Bronchial epithelial cell (primary cell): Measurements from ENCODE around the gene CYB561D2. TPM values are rescaled to one million over a fixed set of nuclear protein-coding genes. Genes with fewer than 3 reads are reported as not detected.

Source experiments
- DNase-seq: peaks from one replicate; pipeline ENCODE4 v3.0.0-alpha.2; 2010; ENCODE audit warnings: low read depth
- FAIRE-seq: peaks from 2 replicates; lab custom pipeline; 2011; peaks lifted over from hg19 to GRCh38; lab: Jason Lieb, UNC
- H3K27me3 ChIP-seq: 2 replicates; pipeline ENCODE4 v1.5.1; 2011; ENCODE audit warnings: low read length; ENCODE audit not compliant: control insufficient read depth, insufficient read depth
- H3K36me3 ChIP-seq: 2 replicates; pipeline ENCODE4 v1.5.1; 2011; ENCODE audit warnings: low read length; ENCODE audit not compliant: control insufficient read depth, insufficient read depth
- H3K4me3 ChIP-seq: 2 replicates; pipeline ENCODE4 v1.5.1; 2011; ENCODE audit warnings: mild to moderate bottlenecking, low read depth, low read length, control low read depth
- total RNA-seq: library from RNA; depleted of rRNA; stranded (reverse); fragments of >200 nt; gene quantifications from 2 replicates; pipeline ENCODE4 v1.2.1, GENCODE V29; 2014
- TF ChIP-seq, protein P1 (sequence below): IDR thresholded peaks from 2 replicates; pipeline ENCODE4 v1.5.1; 2011; ENCODE audit warnings: mild to moderate bottlenecking, moderate library complexity, low read length, control low read depth, inconsistent platforms; ENCODE audit not compliant: insufficient read depth, severe bottlenecking

The CYB561D2 gene
- total RNA-seq, 1 donor from 2014 or later, result 22.1 TPM

GRCh38 chr3:50369012-50369670, 18.5 kb downstream of the CYB561D2 start:
- Histone ChIP-seq H3K36me3 (no peaks in the 10 kb centered on the region), H3K4me3 (no peak overlapping the region), H3K27me3 (peaks cover 6% of the 10 kb centered on the region)
- DNase-seq, result peak; percentile 67
- peak; percentile 64 for FAIRE-seq
- TF ChIP-seq, protein P1, sequence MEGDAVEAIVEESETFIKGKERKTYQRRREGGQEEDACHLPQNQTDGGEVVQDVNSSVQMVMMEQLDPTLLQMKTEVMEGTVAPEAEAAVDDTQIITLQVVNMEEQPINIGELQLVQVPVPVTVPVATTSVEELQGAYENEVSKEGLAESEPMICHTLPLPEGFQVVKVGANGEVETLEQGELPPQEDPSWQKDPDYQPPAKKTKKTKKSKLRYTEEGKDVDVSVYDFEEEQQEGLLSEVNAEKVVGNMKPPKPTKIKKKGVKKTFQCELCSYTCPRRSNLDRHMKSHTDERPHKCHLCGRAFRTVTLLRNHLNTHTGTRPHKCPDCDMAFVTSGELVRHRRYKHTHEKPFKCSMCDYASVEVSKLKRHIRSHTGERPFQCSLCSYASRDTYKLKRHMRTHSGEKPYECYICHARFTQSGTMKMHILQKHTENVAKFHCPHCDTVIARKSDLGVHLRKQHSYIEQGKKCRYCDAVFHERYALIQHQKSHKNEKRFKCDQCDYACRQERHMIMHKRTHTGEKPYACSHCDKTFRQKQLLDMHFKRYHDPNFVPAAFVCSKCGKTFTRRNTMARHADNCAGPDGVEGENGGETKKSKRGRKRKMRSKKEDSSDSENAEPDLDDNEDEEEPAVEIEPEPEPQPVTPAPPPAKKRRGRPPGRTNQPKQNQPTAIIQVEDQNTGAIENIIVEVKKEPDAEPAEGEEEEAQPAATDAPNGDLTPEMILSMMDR, result no peak

GRCh38 chr3:50370594-50370993, 19.9 kb downstream of the CYB561D2 start:
- no peaks in the 10 kb centered on the region for H3K36me3 ChIP-seq
- no peak overlapping the region for H3K4me3 ChIP-seq
- FAIRE-seq (no peak), DNase-seq (no peak)
- TF ChIP-seq, protein P1, result peak; percentile 18
- peaks cover 6% of the 10 kb centered on the region for H3K27me3 ChIP-seq

GRCh38 chr3:50371133-50371685, 20.5 kb downstream of the CYB561D2 start:
- Histone ChIP-seq H3K4me3 (no peak overlapping the region), H3K27me3 (peaks cover 6% of the 10 kb centered on the region), H3K36me3 (no peaks in the 10 kb centered on the region)
- FAIRE-seq, result no peak
- no peak for DNase-seq
- TF ChIP-seq, protein P1, result no peak

- H3K27me3 ChIP-seq, result peaks cover 4% of the 10 kb centered on the region
- FAIRE-seq (no peak), DNase-seq (no peak)
- no peak overlapping the region for H3K4me3 ChIP-seq
- H3K36me3 ChIP-seq, result no peaks in the 10 kb centered on the region
- TF ChIP-seq, protein P1, result no peak
These were observed 21.7 kb downstream of the CYB561D2 start for GRCh38 chr3:50372349-50372748.

DNA sequence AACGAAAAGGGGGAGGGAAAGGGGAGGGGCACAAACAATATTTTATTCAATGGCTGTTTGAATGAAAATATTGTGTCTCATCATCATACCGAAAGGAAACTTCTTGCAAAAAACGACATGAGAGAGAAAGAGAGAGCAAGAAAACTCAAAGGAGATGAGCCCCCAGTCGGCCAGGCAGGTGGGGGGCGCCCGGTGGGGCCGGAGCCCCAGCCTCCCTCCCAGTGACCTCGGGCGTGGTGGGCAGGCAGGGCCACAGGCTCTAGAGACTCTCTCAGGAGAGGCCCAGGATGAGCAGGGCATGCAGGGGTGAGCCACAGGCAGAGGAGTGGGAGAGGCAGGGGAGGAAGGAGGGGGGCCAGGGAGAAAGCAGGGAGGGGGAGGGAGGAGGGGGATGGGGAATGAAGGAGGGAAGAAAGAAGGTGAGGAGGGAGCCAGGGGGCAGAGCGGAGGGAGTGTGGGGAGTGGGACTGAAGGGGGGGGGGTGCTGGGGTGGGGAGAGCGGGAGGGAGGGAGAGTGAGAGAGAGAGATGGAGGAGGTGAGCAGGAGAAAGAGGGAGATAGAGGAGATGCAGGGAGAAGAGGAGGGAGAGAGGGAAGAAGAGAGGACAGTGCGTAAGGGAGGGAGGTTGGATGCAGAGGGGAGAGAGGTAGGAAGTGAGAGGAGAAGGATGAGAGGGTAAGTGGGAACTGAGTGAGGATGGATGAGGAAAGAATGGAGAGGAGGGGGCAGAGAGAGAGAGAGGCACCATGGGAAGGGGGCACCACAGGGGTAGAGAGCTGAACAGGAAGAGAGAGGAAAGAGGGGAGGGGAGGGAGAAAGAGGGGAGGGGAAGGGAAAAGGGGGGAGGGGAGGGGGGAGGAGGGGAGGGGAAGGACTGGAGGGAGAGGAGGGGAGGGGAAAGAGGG, 22.7 kb downstream of the CYB561D2 start:
- TF ChIP-seq, protein P1, result no peak
- no peak for FAIRE-seq
- H3K27me3 ChIP-seq, result peaks cover 4% of the 10 kb centered on the region
- no peaks in the 10 kb centered on the region for H3K36me3 ChIP-seq
- DNase-seq, result no peak
- no peak overlapping the region for H3K4me3 ChIP-seq
